Stimulated activated CD4-positive, alpha-beta T cell treated with anti-CD3 and anti-CD28 coated beads, Interleukin-15, amount 100 ng/mL, for 1 hour (primary cell): Measurements from ENCODE around the gene CYSTM1.

Experiments
- DNase-seq, 2 donors: peaks; one replicate each; pipeline ENCODE4 v3.0.0-alpha.2; 2020; ENCODE audit warnings: low read depth in 1 of 2, low spot score in 1 of 2

The CYSTM1 gene

GRCh38 chr5:140252470-140253126 lies 77.6 kb downstream of the CYSTM1 start:
- no peak for DNase-seq

GRCh38 chr5:140253985-140254384 lies 79.0 kb downstream of the CYSTM1 start:
- no peak for DNase-seq

GRCh38 chr5:140255460-140256157 lies 80.6 kb downstream of the CYSTM1 start:
- DNase-seq, result no peak

GRCh38 chr5:140256726-140257125 lies 81.7 kb downstream of the CYSTM1 start:
- DNase-seq, result no peak

- DNase-seq, result no peak
Observed at GRCh38 chr5:140258016-140258415, 83.0 kb downstream of the CYSTM1 start.

- DNase-seq, result no peak
Observed at GRCh38 chr5:140258873-140259272, 83.9 kb downstream of the CYSTM1 start.

- no peak for DNase-seq
Observed at GRCh38 chr5:140259500-140259899, 84.5 kb downstream of the CYSTM1 start.

- no peak for DNase-seq
Observed at GRCh38 chr5:140260089-140260656, 85.2 kb downstream of the CYSTM1 start.

GRCh38 chr5:140261403-140262171 lies 86.6 kb downstream of the CYSTM1 start:
- DNase-seq, result no peak

GRCh38 chr5:140262221-140262620 lies 87.2 kb downstream of the CYSTM1 start:
- DNase-seq, result no peak

GRCh38 chr5:140262839-140263238 lies 87.9 kb downstream of the CYSTM1 start:
- no peak for DNase-seq

GRCh38 chr5:140265845-140266244 lies 90.9 kb downstream of the CYSTM1 start:
- no peak for DNase-seq

GRCh38 chr5:140266471-140267200 lies 91.6 kb downstream of the CYSTM1 start:
- no peak for DNase-seq

- no peak for DNase-seq
Observed at GRCh38 chr5:140267201-140267540, 92.2 kb downstream of the CYSTM1 start.

- DNase-seq, result no peak
Observed at GRCh38 chr5:140267559-140268018, 92.6 kb downstream of the CYSTM1 start.

- DNase-seq, result no peak
Observed at GRCh38 chr5:140270008-140270407, 95.0 kb downstream of the CYSTM1 start.

- DNase-seq, result no peak
Observed at GRCh38 chr5:140273401-140273877, 98.5 kb downstream of the CYSTM1 start.

- DNase-seq, result no peak
Observed at GRCh38 chr5:140275837-140276236, 100.8 kb downstream of the CYSTM1 start.

GRCh38 chr5:140282266-140282665 lies 107.3 kb downstream of the CYSTM1 start:
- DNase-seq, result no peak

GRCh38 chr5:140284013-140284412 lies 109.0 kb downstream of the CYSTM1 start:
- no peak for DNase-seq

GRCh38 chr5:140286424-140286823 lies 111.4 kb downstream of the CYSTM1 start:
- no peak for DNase-seq
